Lung (tissue), 12 donors: Measurements from ENCODE around the gene CMBL. TPM values are rescaled to one million over a fixed set of nuclear protein-coding genes. Genes with fewer than 3 reads are reported as not detected.

Experiments
- ATAC-seq: fragments of 200-7000 bp; cut with Tn5 transposase; one replicate; pipeline ENCODE4 v1.9.1; 2020; ENCODE audit warnings: moderate number of reproducible peaks; ENCODE audit not compliant: insufficient read depth, low FRiP score
- DNase-seq, 3 donors: peaks; one replicate each; pipeline ENCODE4 v3.0.0-alpha.2; 2013 to 2017
- H3K27ac ChIP-seq, 2 donors: one replicate each; pipeline ENCODE4 v1.5.1; 2013; ENCODE audit warnings: mild to moderate bottlenecking in 2 of 2, moderate library complexity in 2 of 2, control low read depth in 1 of 2, inconsistent platforms in 1 of 2, low read depth in 1 of 2, low read length in 1 of 2
- H3K27me3 ChIP-seq, 3 donors: one replicate each; pipeline ENCODE4 v1.5.1; 2013; ENCODE audit warnings: low read length in 2 of 3; ENCODE audit not compliant: control insufficient read depth in 3 of 3, insufficient read depth in 3 of 3
- H3K36me3 ChIP-seq, 4 donors: one replicate each; pipeline ENCODE4 v1.5.1; 2013; ENCODE audit warnings: low read length in 4 of 4, mild to moderate bottlenecking in 1 of 4, moderate library complexity in 1 of 4; ENCODE audit not compliant: control insufficient read depth in 4 of 4, insufficient read depth in 4 of 4
- H3K4me1 ChIP-seq, 5 donors: one replicate each; pipeline ENCODE4 v1.5.1; 2013; ENCODE audit warnings: low read length in 5 of 5, mild to moderate bottlenecking in 2 of 5, moderate library complexity in 1 of 5; ENCODE audit not compliant: control insufficient read depth in 5 of 5, insufficient read depth in 5 of 5
- H3K4me3 ChIP-seq: one replicate; pipeline ENCODE4 v1.5.1; 2013; ENCODE audit warnings: mild to moderate bottlenecking, control low read depth, moderate library complexity
- H3K9ac ChIP-seq, 2 donors: one replicate each; pipeline ENCODE4 v1.5.1; 2013; ENCODE audit warnings: low read length in 2 of 2, control low read depth in 1 of 2; ENCODE audit not compliant: insufficient read depth in 1 of 2
- H3K9me3 ChIP-seq, 4 donors: one replicate each; pipeline ENCODE4 v1.5.1; 2013; ENCODE audit warnings: low read length in 3 of 4, mild to moderate bottlenecking in 1 of 4, moderate library complexity in 1 of 4; ENCODE audit not compliant: control insufficient read depth in 4 of 4, insufficient read depth in 3 of 4
- CTCF ChIP-seq: IDR thresholded peaks from 2 replicates; pipeline ENCODE4 v1.5.1; 2012; ENCODE audit warnings: mild to moderate bottlenecking; ENCODE audit errors: control extremely low read depth, extremely low read depth
- WGBS, 2 donors: extraction: QIAGEN DNeasy Blood & Tissue Kit; methylation state at CpG; one replicate each; pipeline ENCODE4 v1.1.7; 2013; 5-methylcytosine and 5-hydroxymethylcytosine counted together
- polyA plus RNA-seq, 2 donors: library from polyadenylated mRNA; stranded (reverse); fragments of 200-250 nt; gene quantifications; one replicate each; pipeline ENCODE4 v1.2.1, GENCODE V29; 2013
- total RNA-seq, 2 donors: library from RNA; depleted of rRNA in 1 of 2; stranded (reverse); fragments of >200 nt in 1 of 2; gene quantifications; one replicate each; pipeline ENCODE4 v1.2.1, GENCODE V29; 2014 to 2021
- donor health status: control.
- donor health status: control.
- donor health status: Bipolar disorder and iron deficiency.
- donor health status: healthy.
- donor health status: DM: yes; HTN: yes; CAD: no.

The CMBL gene
- total and polyA plus RNA-seq, 4 donors: 8.1 to 15.9 (median 12.9) TPM

- Histone ChIP-seq H3K4me3 (no peak overlapping the region), H3K9me3 (peaks cover 0 to 5% (median 0%) of the 10 kb centered on the region in 4 donors), H3K9ac (no peak overlapping the region), H3K36me3 (no peaks in the 10 kb centered on the region), H3K27ac (no peak overlapping the region), H3K4me1 (peaks cover 8 to 38% (median 20%) of the 10 kb centered on the region in 5 donors), H3K27me3 (no peaks in the 10 kb centered on the region)
- ATAC-seq (no peak), DNase-seq (no peak)
- no peak for TF ChIP-seq CTCF
- 39 to 62% methylated on average over 5 of the region's 5 CpGs for WGBS, 2 donors
Observed at GRCh38 chr5:10334831-10335230, 27.1 kb upstream of the CMBL start.

GRCh38 chr5:10333154-10334006 lies 25.7 kb upstream of the CMBL start:
- peak; percentile 55 to 74 (median 68) for DNase-seq
- peak overlapping the region; percentile 27 for H3K4me3 ChIP-seq
- peaks cover 0 to 5% (median 0%) of the 10 kb centered on the region in 4 donors for H3K9me3 ChIP-seq
- peak; percentile 71 for ATAC-seq
- H3K27ac ChIP-seq: peak overlapping the region in 1 of 2 donors; percentile 75
- TF ChIP-seq CTCF: no peak
- no peaks in the 10 kb centered on the region for H3K36me3 ChIP-seq
- 1 to 3% methylated on average over 79 to 81 of the region's 81 CpGs for WGBS, 2 donors
- peaks cover 8 to 45% (median 30%) of the 10 kb centered on the region in 5 donors for H3K4me1 ChIP-seq
- no peaks in the 10 kb centered on the region for H3K27me3 ChIP-seq
- H3K9ac ChIP-seq: peak overlapping the region in 1 of 2 donors; percentile 52

- peaks cover 0 to 5% (median 0%) of the 10 kb centered on the region in 4 donors for H3K9me3 ChIP-seq
- 92 to 93% methylated on average over 5 of the region's 5 CpGs for WGBS, 2 donors
- no peak for ATAC-seq
- H3K9ac ChIP-seq: no peak overlapping the region
- no peaks in the 10 kb centered on the region for H3K27me3 ChIP-seq
- no peak for TF ChIP-seq CTCF
- H3K4me1 ChIP-seq: peaks cover 8 to 45% (median 30%) of the 10 kb centered on the region in 5 donors
- H3K4me3 ChIP-seq: no peak overlapping the region
- no peaks in the 10 kb centered on the region for H3K36me3 ChIP-seq
- DNase-seq: no peak
- H3K27ac ChIP-seq: peak overlapping the region in 1 of 2 donors; percentile 75
Observed at GRCh38 chr5:10332301-10332700, 24.6 kb upstream of the CMBL start.
